Measurements from ENCODE around the gene CYB561A3. TPM values are rescaled to one million over a fixed set of nuclear protein-coding genes. Genes with fewer than 3 reads are reported as not detected.
"Not testable (repeated sequence)": the region's sequence is repeated elsewhere in the genome, so short reads cannot be mapped to it uniquely, and the experiment has no call there.

Gene CYB561A3
- total RNA-seq, 2 donors from 2014 or later: 15.0 to 27.3 TPM

DNA sequence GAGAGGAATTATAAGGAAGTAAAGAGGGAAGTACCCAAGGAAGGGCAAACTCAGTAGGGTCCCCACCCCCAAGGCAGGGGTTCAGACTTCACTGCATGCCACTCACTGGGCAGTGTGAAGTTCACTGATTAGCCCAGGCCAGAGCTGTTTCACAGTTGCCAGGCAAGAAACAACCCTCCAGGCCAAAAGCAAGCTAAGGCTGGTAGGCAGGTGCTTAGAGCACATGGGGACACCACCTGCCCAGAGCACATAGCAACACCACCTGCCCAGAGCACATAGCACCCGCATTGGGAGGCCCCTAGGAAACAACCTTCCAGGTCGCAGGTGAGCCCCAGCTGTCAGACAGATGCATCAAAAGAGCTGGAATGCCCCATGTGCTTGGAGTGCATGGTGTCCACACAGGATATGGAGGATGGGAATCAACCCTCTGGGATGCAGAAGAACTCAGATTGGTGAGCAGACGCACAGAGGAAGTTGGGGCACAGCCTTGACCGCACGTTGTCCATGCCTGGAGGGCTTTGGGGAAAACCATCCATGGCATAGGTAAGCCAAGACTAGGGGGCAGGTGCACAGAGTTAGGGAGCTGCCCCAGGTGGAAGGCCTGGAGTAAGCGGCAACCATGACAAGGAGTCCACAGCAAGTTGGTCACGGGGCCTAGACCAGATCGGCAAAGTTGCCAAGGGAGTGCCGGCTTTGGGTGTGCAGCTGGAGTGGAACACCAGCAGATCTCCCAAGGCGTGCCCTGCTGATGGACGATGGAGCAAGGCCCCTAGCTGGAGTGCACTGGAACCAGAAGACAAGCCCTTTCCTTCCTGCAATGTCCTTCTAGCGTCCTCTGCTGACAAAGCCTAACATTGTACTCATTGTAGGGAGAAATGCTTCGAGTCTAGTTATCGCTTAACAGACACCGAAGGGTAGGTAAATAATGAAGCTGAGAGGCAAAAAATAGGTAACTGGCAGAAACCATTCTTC is 22.9 kb upstream of the CYB561A3 start:
- peaks cover 0 to 7% of the 10 kb centered on the region in 2 donors for H3K4me1 ChIP-seq
- DNase-seq (ENCODE audit: low spot score): no peak
- H3K27ac ChIP-seq: no peak overlapping the region
- H3K36me3 ChIP-seq: no peaks in the 10 kb centered on the region
- H3K9me3 ChIP-seq: no peaks in the 10 kb centered on the region
- TF ChIP-seq, protein P1, sequence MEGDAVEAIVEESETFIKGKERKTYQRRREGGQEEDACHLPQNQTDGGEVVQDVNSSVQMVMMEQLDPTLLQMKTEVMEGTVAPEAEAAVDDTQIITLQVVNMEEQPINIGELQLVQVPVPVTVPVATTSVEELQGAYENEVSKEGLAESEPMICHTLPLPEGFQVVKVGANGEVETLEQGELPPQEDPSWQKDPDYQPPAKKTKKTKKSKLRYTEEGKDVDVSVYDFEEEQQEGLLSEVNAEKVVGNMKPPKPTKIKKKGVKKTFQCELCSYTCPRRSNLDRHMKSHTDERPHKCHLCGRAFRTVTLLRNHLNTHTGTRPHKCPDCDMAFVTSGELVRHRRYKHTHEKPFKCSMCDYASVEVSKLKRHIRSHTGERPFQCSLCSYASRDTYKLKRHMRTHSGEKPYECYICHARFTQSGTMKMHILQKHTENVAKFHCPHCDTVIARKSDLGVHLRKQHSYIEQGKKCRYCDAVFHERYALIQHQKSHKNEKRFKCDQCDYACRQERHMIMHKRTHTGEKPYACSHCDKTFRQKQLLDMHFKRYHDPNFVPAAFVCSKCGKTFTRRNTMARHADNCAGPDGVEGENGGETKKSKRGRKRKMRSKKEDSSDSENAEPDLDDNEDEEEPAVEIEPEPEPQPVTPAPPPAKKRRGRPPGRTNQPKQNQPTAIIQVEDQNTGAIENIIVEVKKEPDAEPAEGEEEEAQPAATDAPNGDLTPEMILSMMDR (IDR thresholded peaks at IDR 0.05): no peak
- H3K27me3 ChIP-seq: no peaks in the 10 kb centered on the region
- H3K4me3 ChIP-seq: no peak overlapping the region

DNA sequence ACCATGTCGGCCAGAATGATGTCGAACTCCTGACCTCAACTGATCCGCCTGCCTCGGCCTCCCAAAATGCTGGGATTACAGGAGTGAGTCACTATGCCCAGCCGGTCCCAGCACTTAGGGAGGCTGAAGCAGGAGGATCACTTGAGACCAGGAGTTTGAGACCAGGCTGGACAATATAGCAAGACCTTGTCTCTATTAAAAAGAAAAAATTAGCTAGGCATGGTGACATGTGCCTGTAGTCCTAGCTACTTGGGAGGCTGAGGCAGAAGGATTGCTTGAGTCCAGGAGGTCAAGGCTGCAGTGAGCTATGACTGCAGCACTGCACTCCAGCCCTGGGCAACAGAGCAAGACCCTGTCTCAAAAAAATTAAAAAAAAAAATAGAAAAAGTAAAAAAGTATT is 22.2 kb upstream of the CYB561A3 start:
- H3K27ac ChIP-seq; DNase-seq (ENCODE audit: low spot score); H3K9me3 ChIP-seq; H3K4me3 ChIP-seq; H3K36me3 ChIP-seq; H3K27me3 ChIP-seq: not testable (repeated sequence)
- H3K4me1 ChIP-seq: peaks cover 0 to 14% of the 10 kb centered on the region in 2 donors

DNA sequence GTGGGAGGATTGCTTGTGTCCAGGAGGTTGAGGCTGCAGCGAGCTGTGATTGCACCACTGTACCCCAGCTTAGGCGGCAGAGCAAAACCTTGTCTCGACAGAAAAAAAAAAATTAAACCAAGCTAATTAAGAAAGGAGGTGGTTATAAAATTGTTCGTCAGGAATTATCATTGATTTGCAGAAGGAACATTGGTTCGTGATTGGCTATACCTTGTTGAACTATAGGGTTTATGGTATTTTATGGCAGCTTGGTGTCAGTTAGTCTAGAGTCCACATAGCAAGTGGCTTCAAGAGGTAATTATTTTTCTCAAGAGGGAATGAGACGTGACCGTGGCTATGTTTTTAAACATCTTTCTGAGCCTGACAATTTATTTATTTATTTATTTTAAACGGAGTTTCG is 19.2 kb upstream of the CYB561A3 start:
- TF ChIP-seq, protein P1 (IDR thresholded peaks at IDR 0.05): no peak
- no peak for DNase-seq (ENCODE audit: low spot score)
- H3K9me3 ChIP-seq: no peaks in the 10 kb centered on the region
- H3K4me1 ChIP-seq: peaks cover 0 to 14% of the 10 kb centered on the region in 2 donors
- no peak overlapping the region for H3K27ac ChIP-seq
- H3K27me3 ChIP-seq: no peaks in the 10 kb centered on the region
- no peak overlapping the region for H3K4me3 ChIP-seq
- H3K36me3 ChIP-seq: no peaks in the 10 kb centered on the region

DNA sequence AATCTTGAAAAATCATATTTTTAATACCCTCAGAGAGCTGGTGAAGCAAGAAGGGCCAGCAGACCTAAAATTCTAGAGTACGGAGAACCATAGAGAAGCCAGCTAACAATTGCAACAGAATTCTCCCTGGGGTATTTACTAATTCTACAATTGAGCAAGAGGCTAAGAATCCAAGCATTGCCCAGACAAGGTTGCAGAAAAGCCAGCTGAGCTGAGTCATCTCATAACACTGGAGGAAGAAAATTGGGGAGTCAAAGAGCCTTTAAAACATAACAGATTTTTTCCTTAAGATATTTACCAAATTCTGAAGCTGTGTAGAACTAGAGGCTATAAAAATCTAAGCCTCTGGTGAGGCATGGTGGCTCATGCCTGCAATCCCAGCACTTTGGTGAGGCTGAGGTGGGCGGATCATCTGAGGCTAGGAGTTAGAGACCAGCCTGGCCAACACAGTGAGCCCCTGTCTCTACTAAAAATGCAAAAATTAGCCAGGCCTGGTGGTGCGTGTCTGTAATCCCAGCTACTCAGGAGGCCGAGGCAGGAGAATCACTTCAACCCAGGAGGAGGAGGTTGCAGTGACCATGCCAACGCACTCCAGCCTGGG is 17.1 kb upstream of the CYB561A3 start:
- no peaks in the 10 kb centered on the region for H3K36me3 ChIP-seq
- H3K4me3 ChIP-seq: no peak overlapping the region
- no peaks in the 10 kb centered on the region for H3K9me3 ChIP-seq
- TF ChIP-seq, protein P1 (IDR thresholded peaks at IDR 0.05): no peak
- peak; percentile 71 for DNase-seq (ENCODE audit: low spot score)
- peaks cover 0 to 7% of the 10 kb centered on the region in 2 donors for H3K4me1 ChIP-seq
- no peaks in the 10 kb centered on the region for H3K27me3 ChIP-seq
- H3K27ac ChIP-seq: peak overlapping the region; percentile 53 to 77

DNA sequence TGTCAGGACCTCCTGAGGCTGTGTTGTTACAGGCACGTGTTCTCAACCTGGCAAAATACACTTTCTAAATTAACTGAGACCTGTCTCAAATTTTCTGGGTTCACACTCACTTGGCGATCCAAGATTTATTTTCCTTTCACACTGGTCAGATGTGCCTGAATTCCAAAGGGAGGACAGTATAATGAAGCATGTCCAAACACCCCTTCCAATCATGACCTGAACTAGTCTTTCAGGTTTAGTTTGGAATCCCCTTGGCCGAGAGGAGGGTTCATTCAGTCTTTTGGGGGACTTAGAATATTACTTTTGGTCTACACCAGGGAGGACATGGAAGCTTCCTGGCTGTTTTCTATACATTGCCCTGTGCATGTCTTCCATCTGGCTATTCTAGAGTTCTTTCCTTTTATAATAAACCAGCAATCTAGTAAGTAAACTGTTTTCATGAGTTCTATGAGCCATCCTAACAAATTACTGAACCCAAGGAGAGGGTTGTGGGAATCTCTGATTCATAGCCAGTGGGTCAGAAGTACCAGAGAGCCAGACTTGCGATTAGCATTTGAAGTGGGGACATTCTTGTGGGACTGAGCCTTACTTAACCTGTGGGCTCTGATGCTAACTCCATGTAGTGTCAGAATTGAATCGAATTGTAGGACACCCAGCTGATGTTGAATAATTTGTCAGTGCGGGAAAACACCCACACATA is 15.9 kb upstream of the CYB561A3 start:
- TF ChIP-seq, protein P1 (IDR thresholded peaks at IDR 0.05): no peak
- Histone ChIP-seq H3K27me3 (no peaks in the 10 kb centered on the region), H3K9me3 (no peaks in the 10 kb centered on the region), H3K4me3 (no peak overlapping the region), H3K36me3 (no peaks in the 10 kb centered on the region), H3K27ac (no peak overlapping the region), H3K4me1 (peaks cover 0 to 7% of the 10 kb centered on the region in 2 donors)
- DNase-seq (ENCODE audit: low spot score): no peak

DNA sequence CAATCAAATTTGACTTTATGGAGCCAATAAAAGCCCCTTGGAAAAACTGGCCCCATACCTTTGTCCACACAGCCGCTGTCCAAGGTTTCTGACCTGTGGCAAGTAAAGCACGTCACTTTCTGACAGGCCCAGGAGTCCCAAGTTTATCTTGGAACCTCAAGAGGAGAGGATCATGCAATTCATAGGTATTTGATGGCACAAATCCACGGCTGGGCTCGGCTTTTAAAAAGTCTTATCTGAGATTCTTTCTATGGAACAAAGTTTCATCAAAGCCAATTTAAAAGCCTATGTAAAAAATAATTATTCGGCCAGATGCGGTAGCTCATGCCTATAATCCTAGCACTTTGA is 14.1 kb upstream of the CYB561A3 start:
- no peaks in the 10 kb centered on the region for H3K36me3 ChIP-seq
- TF ChIP-seq, protein P1 (IDR thresholded peaks at IDR 0.05): no peak
- peaks cover 0 to 7% of the 10 kb centered on the region in 2 donors for H3K4me1 ChIP-seq
- no peak overlapping the region for H3K27ac ChIP-seq
- H3K4me3 ChIP-seq: no peak overlapping the region
- no peaks in the 10 kb centered on the region for H3K27me3 ChIP-seq
- no peaks in the 10 kb centered on the region for H3K9me3 ChIP-seq
- no peak for DNase-seq (ENCODE audit: low spot score)
